G401 (cell line): ENCODE data around the gene RPS2. TPM values are rescaled to one million over a fixed set of nuclear protein-coding genes. Genes with fewer than 3 reads are reported as not detected.
A peak's percentile ranks its signal among the peaks of the same experiment; 100 is the strongest.
"Not testable (repeated sequence)": the region's sequence is repeated elsewhere in the genome, so short reads cannot be mapped to it uniquely, and the experiment has no call there.

Experiments
- DNase-seq: peaks from one replicate; pipeline ENCODE4 v3.0.0-alpha.2; 2015; ENCODE audit warnings: low spot score
- in situ Hi-C: cut with HindIII; loops from 2 replicates; pipeline ENCODE4 v1.10.0; 2016; ENCODE audit warnings: low sequenced_read_pairs, mixed read lengths
- total RNA-seq: library from RNA; depleted of rRNA; stranded (reverse); fragments of >200 nt; shearing (Covaris generic); gene quantifications from 2 replicates; pipeline ENCODE4 v1.2.3, GENCODE V29; 2014

Gene RPS2
- total RNA-seq, 1 experiment from 2014 or later, result 10,196 TPM

- DNase-seq, result peak; percentile 29
- in situ Hi-C loops, result no loop called here
These were observed 32.3 kb downstream of the RPS2 start for GRCh38 chr16:1932050-1933028.

- in situ Hi-C loops, result no loop called here
- DNase-seq, result no peak
These were observed 34.3 kb downstream of the RPS2 start for GRCh38 chr16:1930338-1930720.

GRCh38 chr16:1929578-1930337, 34.9 kb downstream of the RPS2 start:
- peak; percentile 36 for DNase-seq
- in situ Hi-C loops, result no loop called here

- DNase-seq, result no peak
- in situ Hi-C loops, result no loop called here
These were observed 35.5 kb downstream of the RPS2 start for GRCh38 chr16:1929105-1929504.

- in situ Hi-C loops, result no loop called here
- no peak for DNase-seq
These were observed 38.4 kb downstream of the RPS2 start for GRCh38 chr16:1926271-1926670.

- no peak for DNase-seq
These were observed 40.5 kb downstream of the RPS2 start for GRCh38 chr16:1924095-1924494.

GRCh38 chr16:1923299-1924034, 41.2 kb downstream of the RPS2 start:
- DNase-seq, result peak; percentile 27
- in situ Hi-C loops, result no loop called here

More at GRCh38 chr16:1924095-1924494, 40.5 kb downstream of the RPS2 start:
- in situ Hi-C loops, result no loop called here

- in situ Hi-C loops, result no loop called here
- DNase-seq, result no peak
These were observed 42.3 kb downstream of the RPS2 start for GRCh38 chr16:1922357-1922756.

- peak; percentile 33 for DNase-seq
- in situ Hi-C loops, result no loop called here
These were observed 43.9 kb downstream of the RPS2 start for GRCh38 chr16:1920727-1921171.

GRCh38 chr16:1920122-1920521, 44.5 kb downstream of the RPS2 start:
- DNase-seq, in situ Hi-C loops: not testable (repeated sequence)

- no peak for DNase-seq
- in situ Hi-C loops, result no loop called here
These were observed 45.2 kb downstream of the RPS2 start for GRCh38 chr16:1919327-1919998.

- in situ Hi-C loops, result no loop called here
- DNase-seq, result no peak
These were observed 46.0 kb downstream of the RPS2 start, which contains the start of gene HS3ST6 for GRCh38 chr16:1918351-1919326. Gene HS3ST6 (minus strand): TSS chr16:1918415. CDS start chr16:1918323, 92 bp downstream.

GRCh38 chr16:1917665-1918350, 46.8 kb downstream of the RPS2 start:
- no peak for DNase-seq
- in situ Hi-C loops, result no loop called here

- DNase-seq, result no peak
- in situ Hi-C loops, result no loop called here
These were observed 47.5 kb downstream of the RPS2 start for GRCh38 chr16:1917056-1917664.

- in situ Hi-C loops, result no loop called here
- DNase-seq, result no peak
These were observed 48.0 kb downstream of the RPS2 start for GRCh38 chr16:1916640-1916990.

GRCh38 chr16:1915732-1916639, 48.6 kb downstream of the RPS2 start:
- in situ Hi-C loops, result no loop called here
- no peak for DNase-seq
